Measurements from ENCODE around the gene SNAI3.

The SNAI3 gene

GRCh38 chr16:88631920-88632586 is 54.3 kb downstream of the SNAI3 start:
- DNase-seq: no peak

- no peak for DNase-seq
These were observed 54.9 kb downstream of the SNAI3 start for GRCh38 chr16:88631384-88631783.

GRCh38 chr16:88630941-88631340 is 55.4 kb downstream of the SNAI3 start:
- DNase-seq: no peak

DNA sequence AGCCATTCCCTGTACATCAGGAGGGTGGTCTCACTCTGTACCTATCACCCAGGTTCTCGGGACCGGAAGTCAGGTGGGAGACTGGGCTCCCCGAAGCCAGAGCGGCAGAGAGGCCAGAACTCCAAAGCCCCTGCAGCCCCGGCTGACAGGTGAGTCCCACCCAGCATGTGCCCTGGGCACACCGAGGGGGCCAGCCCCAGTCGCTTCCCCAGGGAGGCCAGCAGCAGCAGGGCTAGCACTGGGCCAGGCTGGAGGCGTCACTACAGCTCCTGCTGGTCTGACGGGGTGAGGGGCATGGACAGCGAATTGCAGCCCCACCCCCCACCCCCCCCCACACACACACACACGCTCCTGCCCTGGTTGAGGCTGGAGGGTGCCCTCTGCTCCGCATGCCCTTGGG is 55.9 kb downstream of the SNAI3 start:
- no peak for DNase-seq

- DNase-seq: no peak
These were observed 56.5 kb downstream of the SNAI3 start for GRCh38 chr16:88629835-88630234.

GRCh38 chr16:88628512-88628974 is 57.8 kb downstream of the SNAI3 start:
- DNase-seq: peak in 1 of 2 experiments; percentile 26

All from NCI-H526 (cell line).